ENCODE data around the gene GOLGA6A. TPM values are rescaled to one million over a fixed set of nuclear protein-coding genes. Genes with fewer than 3 reads are reported as not detected.

The GOLGA6A gene
- total and polyA plus RNA-seq, 5 donors, result not detected

DNA sequence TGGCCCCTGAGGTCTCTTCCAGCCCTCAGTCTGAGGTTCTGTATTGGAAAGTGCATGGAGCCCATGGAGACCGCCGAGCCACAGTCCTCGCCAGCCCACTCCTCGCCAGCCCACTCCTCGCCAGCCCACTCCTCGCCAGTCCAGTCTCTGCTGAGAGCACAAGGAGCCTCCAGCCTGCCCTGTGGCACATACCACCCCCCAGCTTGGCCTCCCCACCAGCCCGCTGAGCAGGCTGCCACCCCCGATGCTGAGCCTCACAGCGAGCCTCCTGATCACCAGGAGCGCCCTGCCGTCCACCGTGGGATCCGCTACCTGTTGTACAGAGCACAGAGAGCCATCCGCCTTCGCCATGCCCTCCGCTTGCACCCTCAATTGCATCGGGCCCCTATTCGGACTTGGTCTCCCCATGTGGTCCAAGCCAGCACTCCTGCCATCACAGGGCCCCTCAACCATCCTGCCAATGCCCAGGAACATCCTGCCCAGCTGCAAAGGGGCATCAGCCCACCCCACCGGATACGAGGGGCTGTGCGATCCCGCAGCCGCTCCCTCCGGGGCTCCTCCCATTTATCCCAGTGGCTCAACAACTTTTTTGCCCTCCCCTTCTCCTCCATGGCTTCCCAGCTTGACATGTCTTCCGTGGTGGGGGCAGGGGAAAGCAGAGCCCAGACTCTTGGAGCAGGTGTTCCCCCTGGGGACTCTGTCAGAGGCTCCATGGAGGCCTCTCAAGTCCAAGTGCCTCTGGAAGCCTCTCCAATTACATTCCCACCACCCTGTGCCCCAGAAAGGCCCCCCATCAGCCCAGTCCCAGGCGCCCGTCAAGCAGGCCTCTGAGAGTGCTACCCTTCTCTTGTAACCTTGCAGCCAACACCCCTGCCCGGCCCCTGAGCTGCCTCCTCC, 47.0 kb downstream of the GOLGA6A start:
- Histone ChIP-seq H3K4me3 (ENCODE audit: low read length) (no peak overlapping the region), H3K4me1 (ENCODE audit: control insufficient read depth, insufficient read depth, low read length) (peaks cover 11% of the 10 kb centered on the region), H3K9me3 (ENCODE audit: control insufficient read depth, low read length) (no peaks in the 10 kb centered on the region), H3K27me3 (ENCODE audit: control insufficient read depth, insufficient read depth) (no peaks in the 10 kb centered on the region), H3K27ac (ENCODE audit: low read length) (no peak overlapping the region)
- WGBS, result 91% methylated on average over 28 of the region's 28 CpGs
- peak in 1 of 3 donors; percentile 41 for DNase-seq
- intact Hi-C loops (cut with DNase I), result loop anchor here in 2 of 4 donors (5.0 to 10.0 kb wide), 2 partner anchors 61 to 63 kb away; no protein-coding TSS in a partner anchor
- no peak for ATAC-seq

DNA sequence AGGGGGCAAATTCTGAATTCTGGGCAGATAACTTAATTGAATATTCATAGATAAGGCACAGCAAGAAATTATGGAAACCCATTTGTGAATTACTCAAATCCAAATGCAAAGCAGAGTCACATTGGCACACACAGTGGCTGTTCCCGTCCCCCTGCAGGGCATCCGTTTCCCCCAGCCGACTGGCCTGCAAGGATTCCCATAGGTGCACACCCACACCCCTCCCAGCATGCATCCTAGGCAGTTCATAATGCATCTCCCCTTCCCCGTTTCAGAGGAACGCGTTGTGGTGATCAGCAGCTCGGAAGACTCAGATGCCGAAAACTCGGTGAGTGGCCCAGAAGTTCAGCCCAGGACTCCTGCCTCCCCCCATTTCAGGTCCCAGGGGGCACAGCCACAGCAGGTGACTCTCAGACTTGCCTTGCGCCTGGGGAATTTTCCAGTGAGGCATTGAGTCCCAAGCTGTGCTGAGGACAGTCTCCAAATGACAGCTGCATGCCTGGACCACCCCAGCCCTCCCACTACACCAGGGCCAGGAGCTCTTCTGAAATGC, 48.1 kb downstream of the GOLGA6A start:
- no peak overlapping the region for H3K27ac ChIP-seq (ENCODE audit: low read length)
- WGBS, result 85% methylated on average over 10 of the region's 10 CpGs
- H3K27me3 ChIP-seq (ENCODE audit: control insufficient read depth, insufficient read depth), result no peaks in the 10 kb centered on the region
- H3K4me3 ChIP-seq (ENCODE audit: low read length), result no peak overlapping the region
- no peaks in the 10 kb centered on the region for H3K9me3 ChIP-seq (ENCODE audit: control insufficient read depth, low read length)
- no peak for DNase-seq
- ATAC-seq, result no peak
- intact Hi-C loops (cut with DNase I), result loop anchor here in 2 of 4 donors (5.0 to 10.0 kb wide), 2 partner anchors 57 to 59 kb away; no protein-coding TSS in a partner anchor
- H3K4me1 ChIP-seq (ENCODE audit: control insufficient read depth, insufficient read depth, low read length), result peaks cover 6% of the 10 kb centered on the region

DNA sequence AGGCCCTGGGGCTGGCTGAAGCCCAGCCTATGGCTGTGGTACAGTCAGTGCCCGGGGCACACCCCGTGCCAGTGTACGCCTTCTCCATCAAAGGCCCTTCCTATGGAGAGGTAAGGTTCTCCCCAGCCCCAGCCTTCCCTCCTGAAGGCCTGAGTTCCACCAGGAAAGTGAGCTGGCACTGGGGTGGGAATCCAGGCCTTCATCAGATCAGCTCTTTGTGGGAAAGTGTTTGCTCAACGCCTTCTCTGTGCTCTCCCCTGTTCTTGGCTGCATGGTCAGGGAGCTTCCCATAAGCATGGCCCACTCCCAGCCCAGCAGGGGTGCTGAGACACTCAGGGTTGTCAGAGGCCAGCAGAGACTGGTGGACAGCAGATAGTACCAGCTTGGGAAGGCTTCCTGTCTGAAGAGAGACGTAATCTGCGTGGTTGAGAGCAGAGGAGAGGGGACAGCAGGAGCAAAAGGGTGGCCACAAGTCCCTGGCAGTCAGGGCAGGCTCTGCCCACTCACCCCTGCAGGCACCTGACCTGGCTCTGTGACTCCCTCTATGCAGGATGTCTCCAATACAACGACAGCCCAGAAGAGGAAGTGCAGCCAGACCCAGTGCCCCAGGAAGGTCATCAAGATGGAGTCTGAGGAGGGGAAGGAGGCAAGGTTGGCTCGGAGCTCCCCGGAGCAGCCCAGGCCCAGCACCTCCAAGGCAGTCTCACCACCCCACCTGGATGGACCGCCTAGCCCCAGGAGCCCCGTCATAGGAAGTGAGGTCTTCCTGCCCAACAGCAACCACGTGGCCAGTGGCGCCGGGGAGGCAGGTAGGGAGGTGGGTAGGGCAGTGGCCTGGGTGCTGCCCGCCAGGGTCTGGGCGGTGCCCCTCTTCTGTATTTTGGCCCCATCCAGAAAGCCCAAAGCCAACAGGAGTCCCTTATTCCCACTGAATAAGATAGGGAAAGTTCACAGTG, 49.5 kb downstream of the GOLGA6A start:
- intact Hi-C loops (cut with DNase I), result loop anchor here in 2 of 4 donors (5.0 to 10.0 kb wide), 2 partner anchors 56 to 58 kb away; no protein-coding TSS in a partner anchor
- Histone ChIP-seq H3K27me3 (ENCODE audit: control insufficient read depth, insufficient read depth) (no peaks in the 10 kb centered on the region), H3K4me1 (ENCODE audit: control insufficient read depth, insufficient read depth, low read length) (no peaks in the 10 kb centered on the region), H3K27ac (ENCODE audit: low read length) (no peak overlapping the region), H3K9me3 (ENCODE audit: control insufficient read depth, low read length) (no peaks in the 10 kb centered on the region), H3K4me3 (ENCODE audit: low read length) (no peak overlapping the region)
- peak in 1 of 3 donors; percentile 52 for DNase-seq
- WGBS, result 78% methylated on average over 16 of the region's 16 CpGs
- peak in 1 of 2 donors; percentile 6 for ATAC-seq

DNA sequence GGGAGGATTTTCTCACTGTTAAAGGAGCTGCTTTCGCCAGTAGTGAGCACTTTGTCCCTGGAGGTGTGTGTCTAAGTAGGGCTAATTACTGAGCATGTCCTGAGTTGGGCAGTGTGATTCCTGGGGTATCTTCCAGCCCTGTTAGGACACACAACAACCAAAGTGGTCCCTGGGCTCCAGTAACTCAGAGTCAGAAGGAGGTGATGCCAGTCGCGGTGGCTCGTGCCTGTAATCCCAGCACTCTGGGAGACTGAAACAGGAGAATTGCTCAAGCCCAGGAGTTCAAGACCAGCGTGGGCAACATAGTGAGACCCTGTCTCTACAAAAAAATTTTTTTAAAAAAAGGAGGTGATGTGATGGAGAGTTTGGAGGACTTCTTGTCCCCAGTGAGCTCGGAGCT, 50.3 kb downstream of the GOLGA6A start:
- Histone ChIP-seq H3K27ac (ENCODE audit: low read length) (no peak overlapping the region), H3K27me3 (ENCODE audit: control insufficient read depth, insufficient read depth) (no peaks in the 10 kb centered on the region), H3K4me1 (ENCODE audit: control insufficient read depth, insufficient read depth, low read length) (peaks cover 2% of the 10 kb centered on the region), H3K9me3 (ENCODE audit: control insufficient read depth, low read length) (no peaks in the 10 kb centered on the region), H3K4me3 (ENCODE audit: low read length) (no peak overlapping the region)
- peak in 1 of 3 donors; percentile 29 for DNase-seq
- WGBS, result 95% methylated on average over 6 of the region's 6 CpGs
- intact Hi-C loops (cut with DNase I), result loop anchor here in 2 of 4 donors (5.0 to 10.0 kb wide), 2 partner anchors 55 to 57 kb away; no protein-coding TSS in a partner anchor
- ATAC-seq, result no peak

DNA sequence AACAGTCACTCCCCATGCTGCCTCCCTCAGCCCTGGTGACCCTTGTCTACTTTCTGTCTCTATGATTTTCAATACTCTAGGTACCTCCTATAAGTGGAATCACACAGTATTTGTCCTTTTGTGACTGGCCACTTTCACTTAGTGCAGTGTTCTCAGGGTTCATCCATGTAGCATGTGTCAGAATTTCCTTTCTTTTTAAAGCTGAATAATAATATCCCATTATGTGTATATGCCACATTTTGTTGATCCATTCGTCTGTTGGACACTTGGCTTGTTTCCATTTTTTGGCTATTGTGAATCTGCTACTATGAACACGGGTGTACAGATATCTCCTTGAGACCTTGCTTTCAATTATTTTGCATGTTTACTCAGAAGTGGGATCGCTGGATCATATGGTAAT, 53.7 kb downstream of the GOLGA6A start:
- no peak for ATAC-seq
- no peak overlapping the region for H3K27ac ChIP-seq (ENCODE audit: low read length)
- H3K27me3 ChIP-seq (ENCODE audit: control insufficient read depth, insufficient read depth), result no peaks in the 10 kb centered on the region
- WGBS, result 53% methylated on average over 3 of the region's 3 CpGs
- no peaks in the 10 kb centered on the region for H3K9me3 ChIP-seq (ENCODE audit: control insufficient read depth, low read length)
- no peak overlapping the region for H3K4me3 ChIP-seq (ENCODE audit: low read length)
- H3K4me1 ChIP-seq (ENCODE audit: control insufficient read depth, insufficient read depth, low read length), result peaks cover 4% of the 10 kb centered on the region
- intact Hi-C loops (cut with DNase I), result no loop called here
- DNase-seq, result no peak

DNA sequence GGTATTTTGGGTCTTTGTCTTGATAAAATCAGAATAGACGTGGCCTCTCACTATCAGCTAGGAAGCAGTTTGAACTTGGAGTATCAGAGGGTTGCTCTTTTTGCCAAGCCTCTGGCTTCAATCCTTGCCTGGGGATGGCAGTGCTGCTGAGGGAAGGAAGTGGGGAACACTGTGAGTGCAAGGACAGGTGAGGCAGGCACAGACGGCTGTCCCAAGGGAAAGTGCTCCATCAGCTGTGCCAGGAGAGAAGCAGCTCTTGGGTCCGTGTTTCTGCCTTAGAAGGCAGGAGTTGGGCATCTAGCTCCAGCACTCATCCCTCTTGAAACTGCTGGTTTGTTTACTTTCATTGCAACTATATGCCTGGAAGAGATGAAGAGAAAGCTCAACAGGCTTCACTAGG, 54.7 kb downstream of the GOLGA6A start:
- no peak for ATAC-seq
- WGBS, result 55% methylated on average over 3 of the region's 3 CpGs
- no peak for DNase-seq
- Histone ChIP-seq H3K27ac (ENCODE audit: low read length) (no peak overlapping the region), H3K9me3 (ENCODE audit: control insufficient read depth, low read length) (no peaks in the 10 kb centered on the region), H3K4me1 (ENCODE audit: control insufficient read depth, insufficient read depth, low read length) (peaks cover 4% of the 10 kb centered on the region), H3K27me3 (ENCODE audit: control insufficient read depth, insufficient read depth) (no peaks in the 10 kb centered on the region), H3K4me3 (ENCODE audit: low read length) (no peak overlapping the region)
- intact Hi-C loops (cut with DNase I), result no loop called here

DNA sequence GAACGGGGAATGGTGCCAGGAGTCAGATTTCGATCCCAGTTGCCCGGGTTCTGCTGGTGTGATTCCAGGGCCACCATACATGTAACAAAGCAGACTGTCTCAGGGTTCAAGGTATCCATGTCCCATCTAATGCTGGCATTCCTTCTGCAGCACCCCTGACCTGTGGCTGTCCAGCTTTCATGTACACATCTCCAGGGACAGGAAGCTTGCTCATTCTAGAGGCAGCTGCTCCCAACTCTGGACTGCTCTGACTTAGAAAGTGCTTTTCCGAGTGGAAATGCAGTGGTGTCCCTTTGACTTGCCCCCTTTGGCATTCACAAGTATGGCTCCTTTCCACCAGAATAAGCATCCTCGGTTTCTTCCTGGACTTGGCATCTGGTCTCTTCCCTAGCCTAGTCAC, 56.9 kb downstream of the GOLGA6A start:
- Histone ChIP-seq H3K27ac (ENCODE audit: low read length) (no peak overlapping the region), H3K4me1 (ENCODE audit: control insufficient read depth, insufficient read depth, low read length) (peaks cover 4% of the 10 kb centered on the region), H3K4me3 (ENCODE audit: low read length) (no peak overlapping the region), H3K27me3 (ENCODE audit: control insufficient read depth, insufficient read depth) (no peaks in the 10 kb centered on the region), H3K9me3 (ENCODE audit: control insufficient read depth, low read length) (no peaks in the 10 kb centered on the region)
- 52% methylated on average over 5 of the region's 5 CpGs for WGBS
- ATAC-seq (peak in 1 of 2 donors; percentile 46), DNase-seq (no peak)
- intact Hi-C loops (cut with DNase I), result no loop called here

DNA sequence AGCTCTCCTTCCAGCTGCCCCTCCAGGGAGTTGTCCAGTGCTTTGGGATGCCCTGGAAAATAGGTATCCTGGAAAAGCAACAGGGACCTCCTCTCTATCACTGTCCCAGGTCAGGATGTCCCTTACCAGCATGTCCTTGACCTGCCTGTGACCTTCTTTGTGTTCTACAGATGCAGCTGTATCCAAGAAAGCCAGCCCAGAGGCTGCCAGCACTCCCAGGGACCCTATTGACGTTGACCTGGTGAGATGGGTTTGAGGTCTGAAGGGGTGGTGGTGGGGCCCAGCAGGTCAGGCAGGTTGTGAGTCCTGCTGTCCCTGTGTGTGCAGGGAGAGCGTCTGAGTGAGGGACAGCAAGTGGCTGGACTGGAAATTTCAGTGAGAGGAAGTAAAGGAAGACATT, 57.7 kb downstream of the GOLGA6A start:
- H3K27ac ChIP-seq (ENCODE audit: low read length), result no peak overlapping the region
- peaks cover 4% of the 10 kb centered on the region for H3K4me1 ChIP-seq (ENCODE audit: control insufficient read depth, insufficient read depth, low read length)
- intact Hi-C loops (cut with DNase I), result no loop called here
- 50% methylated on average over 2 of the region's 2 CpGs for WGBS
- H3K9me3 ChIP-seq (ENCODE audit: control insufficient read depth, low read length), result no peaks in the 10 kb centered on the region
- H3K4me3 ChIP-seq (ENCODE audit: low read length), result no peak overlapping the region
- DNase-seq (no peak), ATAC-seq (peak in 1 of 2 donors; percentile 14)
- no peaks in the 10 kb centered on the region for H3K27me3 ChIP-seq (ENCODE audit: control insufficient read depth, insufficient read depth)

DNA sequence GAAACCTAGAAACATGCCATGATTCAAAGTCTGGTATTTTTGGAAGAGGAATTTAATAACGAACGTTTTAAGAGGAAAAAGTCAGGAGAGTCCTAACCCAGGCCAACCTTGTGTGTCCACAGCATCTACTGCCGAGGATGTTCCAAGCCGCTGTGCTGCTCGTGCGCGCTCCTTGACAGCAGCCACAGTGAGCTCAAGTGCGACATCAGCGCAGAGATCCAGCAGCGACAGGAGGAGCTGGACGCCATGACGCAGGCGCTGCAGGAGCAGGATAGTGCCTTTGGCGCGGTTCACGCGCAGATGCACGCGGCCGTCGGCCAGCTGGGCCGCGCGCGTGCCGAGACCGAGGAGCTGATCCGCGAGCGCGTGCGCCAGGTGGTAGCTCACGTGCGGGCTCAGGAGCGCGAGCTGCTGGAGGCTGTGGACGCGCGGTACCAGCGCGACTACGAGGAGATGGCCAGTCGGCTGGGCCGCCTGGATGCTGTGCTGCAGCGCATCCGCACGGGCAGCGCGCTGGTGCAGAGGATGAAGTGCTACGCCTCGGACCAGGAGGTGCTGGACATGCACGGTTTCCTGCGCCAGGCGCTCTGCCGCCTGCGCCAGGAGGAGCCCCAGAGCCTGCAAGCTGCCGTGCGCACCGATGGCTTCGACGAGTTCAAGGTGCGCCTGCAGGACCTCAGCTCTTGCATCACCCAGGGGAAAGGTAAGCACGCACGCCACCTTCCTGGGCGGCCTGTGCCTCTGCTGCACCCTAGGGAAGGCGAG, 59.5 kb downstream of the GOLGA6A start:
- WGBS, result 94% methylated on average over 66 of the region's 66 CpGs
- DNase-seq, result no peak
- no peak overlapping the region for H3K27ac ChIP-seq (ENCODE audit: low read length)
- ATAC-seq, result no peak
- H3K4me1 ChIP-seq (ENCODE audit: control insufficient read depth, insufficient read depth, low read length), result peaks cover 4% of the 10 kb centered on the region
- H3K4me3 ChIP-seq (ENCODE audit: low read length), result no peak overlapping the region
- intact Hi-C loops (cut with DNase I), result no loop called here
- no peaks in the 10 kb centered on the region for H3K9me3 ChIP-seq (ENCODE audit: control insufficient read depth, low read length)
- H3K27me3 ChIP-seq (ENCODE audit: control insufficient read depth, insufficient read depth), result no peaks in the 10 kb centered on the region

All from right cardiac atrium (tissue), 5 donors.